ENCODE data around the gene CHRNA5.
A peak's percentile ranks its signal among the peaks of the same experiment; 100 is the strongest.
"Not testable (repeated sequence)": the region's sequence is repeated elsewhere in the genome, so short reads cannot be mapped to it uniquely, and the experiment has no call there.

The CHRNA5 gene

GRCh38 chr15:78565097-78565950 is at the start of gene CHRNA5:
CHRNA5 (plus strand) TSS chr15:78565520; CDS start chr15:78565720, 200 bp downstream.
- DNase-seq (ENCODE audit: low read depth, low spot score): peak; percentile 95

GRCh38 chr15:78520035-78520434 is 45.3 kb upstream of the CHRNA5 start:
- not testable (repeated sequence) for DNase-seq (ENCODE audit: low read depth, low spot score)

- no peak for DNase-seq (ENCODE audit: low read depth, low spot score)
These were observed 41.1 kb upstream of the CHRNA5 start for GRCh38 chr15:78524230-78524629.

- DNase-seq (ENCODE audit: low read depth, low spot score): no peak
These were observed 38.0 kb upstream of the CHRNA5 start for GRCh38 chr15:78527325-78527724.

GRCh38 chr15:78533331-78533730 is 32.0 kb upstream of the CHRNA5 start:
- DNase-seq (ENCODE audit: low read depth, low spot score): no peak

GRCh38 chr15:78536134-78536533 is 29.2 kb upstream of the CHRNA5 start:
- DNase-seq (ENCODE audit: low read depth, low spot score): no peak

- DNase-seq (ENCODE audit: low read depth, low spot score): no peak
These were observed 27.9 kb upstream of the CHRNA5 start for GRCh38 chr15:78537266-78537905.

- DNase-seq (ENCODE audit: low read depth, low spot score): no peak
These were observed 27.0 kb upstream of the CHRNA5 start for GRCh38 chr15:78538358-78538757.

- not testable (repeated sequence) for DNase-seq (ENCODE audit: low read depth, low spot score)
These were observed 25.7 kb upstream of the CHRNA5 start for GRCh38 chr15:78539464-78540140.

- peak; percentile 92 for DNase-seq (ENCODE audit: low read depth, low spot score)
These were observed 25.0 kb upstream of the CHRNA5 start, which contains the start of gene PSMA4 for GRCh38 chr15:78540141-78540870. PSMA4 (plus strand) TSS chr15:78540444; CDS start chr15:78541928, 1,484 bp downstream.

GRCh38 chr15:78540871-78541743 is 24.2 kb upstream of the CHRNA5 start:
- peak; percentile 36 for DNase-seq (ENCODE audit: low read depth, low spot score)

- no peak for DNase-seq (ENCODE audit: low read depth, low spot score)
These were observed 23.6 kb upstream of the CHRNA5 start for GRCh38 chr15:78541744-78542034.

- no peak for DNase-seq (ENCODE audit: low read depth, low spot score)
These were observed 22.7 kb upstream of the CHRNA5 start for GRCh38 chr15:78542647-78543046.

GRCh38 chr15:78550194-78550593 is 15.1 kb upstream of the CHRNA5 start:
- DNase-seq (ENCODE audit: low read depth, low spot score): peak; percentile 16

- DNase-seq (ENCODE audit: low read depth, low spot score): no peak
These were observed 14.5 kb upstream of the CHRNA5 start for GRCh38 chr15:78550815-78551214.

- no peak for DNase-seq (ENCODE audit: low read depth, low spot score)
These were observed 13.4 kb upstream of the CHRNA5 start for GRCh38 chr15:78551902-78552301.

- no peak for DNase-seq (ENCODE audit: low read depth, low spot score)
These were observed 12.7 kb upstream of the CHRNA5 start for GRCh38 chr15:78552597-78552996.

GRCh38 chr15:78560201-78560600 is 5.1 kb upstream of the CHRNA5 start:
- not testable (repeated sequence) for DNase-seq (ENCODE audit: low read depth, low spot score)

GRCh38 chr15:78561490-78561889 is 3.8 kb upstream of the CHRNA5 start:
- no peak for DNase-seq (ENCODE audit: low read depth, low spot score)

GRCh38 chr15:78563092-78563491 is 2.2 kb upstream of the CHRNA5 start:
- no peak for DNase-seq (ENCODE audit: low read depth, low spot score)

GRCh38 chr15:78564743-78565096 is 600 bp upstream of the CHRNA5 start:
- no peak for DNase-seq (ENCODE audit: low read depth, low spot score)

Measured in ELF-1 (cell line).